ENCODE data around the gene UBE2O.

UBE2O gene

DNA sequence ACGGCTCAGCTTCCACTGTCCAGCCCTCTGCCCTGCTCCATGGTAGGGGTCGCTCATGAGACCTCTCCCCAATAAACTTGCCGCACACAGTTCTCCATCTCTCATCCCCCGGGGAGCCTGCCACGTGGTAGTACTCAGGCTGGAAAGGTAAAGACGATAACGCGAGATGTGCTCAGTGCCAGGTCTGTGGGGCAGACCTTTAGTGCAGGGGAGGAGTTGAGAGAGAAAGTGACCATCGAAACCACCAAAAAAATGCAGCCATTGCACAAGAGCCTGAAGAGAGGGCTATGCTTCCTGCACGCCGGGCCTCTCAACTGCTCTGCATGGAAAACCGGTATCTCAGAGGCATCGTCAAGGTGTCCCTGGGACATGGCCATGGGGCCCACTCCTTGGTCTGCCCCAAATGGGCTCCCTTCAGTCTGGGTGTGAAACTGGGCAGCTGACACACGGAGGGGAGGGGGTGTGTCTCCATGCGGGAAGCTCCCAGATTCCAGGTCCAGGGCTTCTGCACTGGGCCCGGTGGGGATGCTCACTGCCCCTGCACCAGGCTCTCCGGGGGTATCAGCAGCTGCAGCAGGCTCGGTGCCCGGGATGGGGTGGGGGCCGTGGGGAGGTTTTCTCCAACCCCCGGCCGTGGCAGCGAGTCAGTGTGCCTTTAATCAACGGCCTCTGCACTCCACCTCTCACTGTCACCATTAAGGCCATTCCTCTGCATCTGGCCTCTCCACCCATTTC is 9.8 kb upstream of the UBE2O start:
- no peak for DNase-seq

GRCh38 chr17:76461765-76462555 is 9.0 kb upstream of the UBE2O start:
- DNase-seq: no peak

- no peak for DNase-seq
These were observed 6.7 kb upstream of the UBE2O start for GRCh38 chr17:76459674-76460073.

- DNase-seq: peak; percentile 71 to 86
These were observed 5.9 kb upstream of the UBE2O start for GRCh38 chr17:76458580-76459490.

- DNase-seq: no peak
These were observed 435 bp upstream of the UBE2O start for GRCh38 chr17:76453431-76453743.

DNA sequence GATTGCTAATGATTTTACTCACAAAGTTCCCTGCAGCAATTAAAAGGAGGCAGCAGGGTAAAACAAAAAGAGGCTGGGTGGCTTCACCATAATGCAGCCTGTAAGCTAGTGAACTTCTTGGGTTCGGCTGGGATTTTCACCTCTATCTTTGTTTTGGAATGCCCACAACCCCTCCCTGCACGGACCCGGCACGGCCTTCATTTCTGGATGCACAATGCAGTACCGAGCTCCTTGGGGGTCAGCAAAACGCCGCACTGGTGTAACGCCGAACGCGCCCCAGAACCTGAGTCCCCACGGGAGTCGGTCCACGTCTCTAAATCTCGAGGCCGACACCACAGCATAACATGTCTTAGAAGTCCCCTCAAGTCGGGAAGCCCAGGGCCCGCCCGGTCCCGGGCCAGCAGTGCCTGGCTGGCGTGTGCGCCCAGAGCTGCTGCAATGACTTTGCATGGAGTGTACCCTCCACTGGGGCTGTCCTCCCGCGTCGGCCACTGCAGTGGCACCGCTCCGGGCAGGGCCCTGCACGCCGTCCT is 759 bp downstream of the UBE2O start:
- peak in 1 of 2 experiments; percentile 70 for DNase-seq

DNA sequence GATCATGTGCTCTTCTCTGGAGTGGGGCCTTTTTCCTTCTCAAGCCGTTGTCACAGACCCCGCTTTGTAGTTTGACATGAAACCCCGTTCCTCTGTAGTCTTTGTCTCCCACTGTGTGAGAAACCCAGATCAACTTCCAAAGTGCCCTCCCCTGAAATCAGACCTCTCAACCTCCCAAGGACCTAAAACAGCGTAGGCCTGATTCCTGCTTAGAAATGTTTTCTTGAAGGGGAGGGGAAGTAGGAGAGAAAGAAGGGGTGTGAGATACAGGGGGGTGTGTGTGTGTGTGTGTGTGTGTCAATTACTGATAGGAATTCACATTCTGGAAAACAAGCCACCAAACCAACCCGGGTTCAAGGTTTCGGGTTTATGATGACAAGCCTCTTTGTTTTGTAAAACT is 1.4 kb downstream of the UBE2O start:
- DNase-seq: no peak

- DNase-seq: no peak
These were observed 3.8 kb downstream of the UBE2O start for GRCh38 chr17:76449126-76449525.

DNA sequence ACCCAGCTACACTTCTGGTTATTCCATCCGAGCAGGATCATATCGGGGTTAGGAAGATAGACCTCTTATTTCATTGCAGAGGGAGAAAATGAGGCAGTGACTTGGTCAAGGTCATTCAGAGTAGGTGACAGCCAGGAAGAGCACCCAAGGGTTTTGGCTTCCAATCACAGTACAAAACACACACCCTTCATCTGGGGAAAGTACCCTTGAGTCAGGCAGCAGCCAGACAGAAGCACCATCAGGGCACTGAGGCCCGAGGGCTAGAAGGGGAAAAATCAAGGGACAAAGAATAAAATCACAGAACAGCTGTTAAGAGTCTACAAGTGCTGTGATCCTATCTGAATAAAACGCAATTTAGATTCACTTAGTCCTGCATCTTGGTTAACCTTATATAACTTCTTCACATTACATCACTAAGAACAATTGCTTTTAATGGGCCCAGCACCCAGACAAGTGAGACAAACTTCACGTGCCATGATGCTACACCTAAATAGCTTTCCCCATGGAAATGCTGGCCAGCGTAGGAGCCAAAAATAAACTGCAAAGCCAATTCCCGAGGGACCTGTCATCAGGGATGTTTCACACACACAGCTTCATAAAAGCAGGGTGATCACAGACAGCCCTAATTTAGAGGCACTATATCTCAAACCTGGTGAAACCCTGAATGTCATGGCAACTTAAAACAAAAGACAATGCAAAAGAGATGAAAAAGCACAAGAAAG is 4.9 kb downstream of the UBE2O start:
- peak in 1 of 2 experiments; percentile 58 for DNase-seq

GRCh38 chr17:76446449-76447231 is 6.3 kb downstream of the UBE2O start:
- DNase-seq: no peak

DNA sequence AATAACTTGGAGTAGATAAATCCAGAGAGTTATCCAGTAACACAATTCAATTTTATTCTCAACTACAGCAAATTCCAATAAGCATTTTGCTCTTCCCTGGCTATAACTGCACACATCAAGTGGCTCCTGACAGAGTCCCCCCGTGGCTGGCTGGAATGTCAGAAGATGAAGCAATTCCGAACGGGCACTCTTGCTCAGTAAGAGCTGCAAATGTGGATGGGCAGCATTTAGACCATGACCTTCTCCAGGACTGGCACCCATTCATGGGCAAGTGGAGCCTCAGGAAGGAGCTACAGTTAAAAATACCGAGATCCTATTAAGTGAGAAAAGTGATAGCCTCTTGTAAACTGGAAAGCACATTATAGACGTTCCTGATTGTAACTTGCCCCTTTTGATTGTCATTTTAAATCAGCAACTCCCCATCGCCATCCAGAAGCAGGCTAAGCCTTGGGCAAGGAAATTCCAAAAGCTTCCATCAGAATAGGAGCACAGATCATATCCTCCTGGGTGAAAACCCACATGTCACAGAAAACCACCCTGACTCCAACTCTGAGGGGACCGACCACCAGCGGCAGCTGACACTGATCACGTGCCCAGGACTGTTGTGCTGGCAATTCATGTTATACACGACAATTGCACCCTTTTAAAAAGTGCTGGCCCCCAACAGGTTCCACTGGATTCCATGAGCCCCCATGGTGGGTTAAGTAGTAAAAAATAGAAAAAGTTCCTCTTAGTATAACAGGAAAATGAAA is 7.1 kb downstream of the UBE2O start:
- no peak for DNase-seq

GRCh38 chr17:76444518-76445311 is 8.2 kb downstream of the UBE2O start:
- DNase-seq: peak; percentile 59 to 64

- DNase-seq: peak in 1 of 2 experiments; percentile 42
These were observed 10.3 kb downstream of the UBE2O start for GRCh38 chr17:76442341-76443338.

DNA sequence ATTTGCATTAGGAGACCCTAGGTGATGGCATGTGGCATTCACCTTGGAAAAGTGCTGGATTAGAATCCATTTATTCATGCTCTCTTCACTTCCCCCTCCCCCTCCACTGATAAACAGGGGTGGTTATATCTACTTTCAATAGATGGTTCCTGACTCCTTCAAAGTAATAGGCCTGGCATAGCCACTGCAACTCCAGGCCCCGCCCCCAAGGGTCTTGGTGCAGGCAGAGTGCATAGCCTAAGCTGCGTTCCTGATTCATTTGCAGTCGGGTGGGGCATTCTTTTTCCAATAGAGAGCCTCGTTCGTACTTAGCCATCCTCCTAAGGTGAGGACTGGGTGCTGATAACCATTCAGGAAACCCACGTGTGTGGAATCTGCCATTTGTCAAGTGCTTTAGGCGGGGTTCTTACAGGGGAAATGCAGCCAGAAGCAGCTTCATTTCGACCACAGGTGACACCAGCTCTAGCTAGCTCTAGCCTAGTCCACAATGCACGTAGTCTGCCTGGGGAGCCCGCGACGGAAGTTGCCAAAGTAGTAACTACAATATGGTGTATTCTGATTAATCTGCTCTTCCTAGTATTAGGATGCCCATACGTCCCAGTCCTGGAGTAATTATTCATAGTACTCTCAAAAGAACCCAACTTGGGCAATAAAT is 11.1 kb downstream of the UBE2O start:
- no peak for DNase-seq

DNA sequence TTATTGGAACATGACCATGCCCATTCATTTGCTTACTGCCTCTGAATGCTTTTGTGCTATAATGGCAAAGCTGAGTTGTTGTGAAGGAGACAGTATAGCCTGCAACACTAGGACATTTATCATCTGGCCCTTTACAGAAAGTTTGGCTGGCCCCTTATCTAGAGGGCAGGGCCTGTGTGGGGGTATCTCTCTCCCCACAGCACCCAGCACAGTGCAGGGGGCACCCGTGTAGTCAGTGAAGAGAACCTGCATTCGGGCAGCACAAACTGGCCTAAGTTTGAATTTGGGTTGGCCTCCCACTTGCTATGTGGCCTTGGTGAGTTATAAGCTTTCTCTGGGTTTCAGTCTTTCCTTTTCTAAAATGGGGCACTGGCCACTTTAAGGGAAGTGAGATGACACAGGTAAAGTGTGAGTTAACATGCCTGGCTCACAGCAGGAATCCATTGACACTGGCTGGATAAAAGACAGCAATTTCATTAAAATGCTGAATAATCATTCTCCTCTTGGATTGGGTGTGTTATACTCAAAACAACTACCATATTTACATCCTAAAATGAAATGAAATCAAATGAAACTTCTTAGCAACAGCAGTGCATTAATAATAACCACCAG is 12.1 kb downstream of the UBE2O start:
- DNase-seq: no peak

DNA sequence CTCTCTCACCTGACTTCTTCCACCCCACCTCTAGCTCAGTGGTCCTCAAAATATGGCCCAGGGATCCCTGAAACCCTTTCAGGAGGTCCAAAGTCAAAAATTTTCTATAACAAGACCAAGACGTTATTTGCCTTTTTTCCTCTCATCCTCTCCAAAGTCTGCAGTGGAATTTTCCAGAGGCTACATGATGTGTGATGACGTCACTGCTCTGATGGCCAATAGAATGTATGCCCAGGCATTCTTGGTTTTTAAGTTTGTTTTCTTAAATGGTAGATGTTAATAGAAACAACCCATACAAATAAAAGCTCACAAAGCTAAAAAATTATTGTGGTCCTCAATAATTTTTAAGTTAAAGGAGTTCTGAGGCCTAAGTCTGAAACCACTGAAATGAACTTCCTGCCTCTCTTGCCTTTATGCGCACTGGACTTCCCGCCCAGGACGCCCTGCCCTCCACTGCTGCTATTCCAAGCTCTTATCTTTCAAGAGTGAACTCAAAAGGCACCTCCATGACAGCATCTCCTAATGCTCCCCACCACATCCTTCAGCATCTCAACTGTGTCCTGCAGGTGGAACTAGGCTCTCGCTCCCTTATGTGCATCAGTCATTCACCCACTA is 13.5 kb downstream of the UBE2O start:
- DNase-seq: no peak

GRCh38 chr17:76438906-76439305 is 14.0 kb downstream of the UBE2O start:
- DNase-seq: no peak
